ENCODE data around the gene ITPRID1. TPM values are rescaled to one million over a fixed set of nuclear protein-coding genes. Genes with fewer than 3 reads are reported as not detected.

Gene ITPRID1
- total and polyA plus RNA-seq, 2 of the 8 experiments (the other 6 are each of a cell fraction or from before 2014, with no cell fraction given): 0.09 to 0.47 TPM

GRCh38 chr7:31563522-31563921 is 49.6 kb downstream of the ITPRID1 start (continued):
- TF ChIP-seq CHD7 (IDR thresholded peaks at IDR 0.05; ENCODE audit: insufficient replicate concordance, low read length): no peak
- no peak for TF ChIP-seq POLR2A (IDR thresholded peaks at IDR 0.05; ENCODE audit: control extremely low read depth in 1 of 2, low read depth in 2 of 2, low read length in 2 of 2)
- TF ChIP-seq EP300 (IDR thresholded peaks at IDR 0.05; ENCODE audit: borderline replicate concordance in 1 of 2, low read depth in 2 of 2, low read length in 2 of 2): no peak
